ENCODE data around the gene ZNF205. TPM values are rescaled to one million over a fixed set of nuclear protein-coding genes. Genes with fewer than 3 reads are reported as not detected.

Gene ZNF205
- total RNA-seq, 2 donors from 2014 or later: 10.5 to 12.4 TPM

GRCh38 chr16:3099395-3099731 is 13.0 kb upstream of the ZNF205 start:
- Histone ChIP-seq H3K4me1 (peaks cover 0 to 26% of the 10 kb centered on the region in 2 donors), H3K9me3 (no peaks in the 10 kb centered on the region), H3K27me3 (no peaks in the 10 kb centered on the region), H3K36me3 (no peaks in the 10 kb centered on the region), H3K4me3 (no peak overlapping the region), H3K27ac (no peak overlapping the region)
- no peak for TF ChIP-seq CTCF (IDR thresholded peaks at IDR 0.05)
- no peak for DNase-seq (ENCODE audit: low spot score)

- Histone ChIP-seq H3K4me1 (peaks cover 0 to 26% of the 10 kb centered on the region in 2 donors), H3K9me3 (no peaks in the 10 kb centered on the region), H3K4me3 (peak overlapping the region in 1 of 2 donors; percentile 31), H3K27ac (no peak overlapping the region), H3K27me3 (no peaks in the 10 kb centered on the region), H3K36me3 (no peaks in the 10 kb centered on the region)
- TF ChIP-seq CTCF (IDR thresholded peaks at IDR 0.05): no peak
- DNase-seq (ENCODE audit: low spot score): peak; percentile 87
Observed at GRCh38 chr16:3099732-3100499, 12.5 kb upstream of the ZNF205 start.

- no peak overlapping the region for H3K4me3 ChIP-seq
- no peaks in the 10 kb centered on the region for H3K36me3 ChIP-seq
- H3K9me3 ChIP-seq: no peaks in the 10 kb centered on the region
- H3K27me3 ChIP-seq: no peaks in the 10 kb centered on the region
- TF ChIP-seq CTCF (IDR thresholded peaks at IDR 0.05): peak in 1 of 2 donors; percentile 58
- H3K4me1 ChIP-seq: peaks cover 0 to 33% of the 10 kb centered on the region in 2 donors
- H3K27ac ChIP-seq: peak overlapping the region; percentile 12 to 13
- no peak for DNase-seq (ENCODE audit: low spot score)
Observed at GRCh38 chr16:3101018-3101840, 11.2 kb upstream of the ZNF205 start.

GRCh38 chr16:3101841-3102470 is 10.4 kb upstream of the ZNF205 start:
- Histone ChIP-seq H3K27me3 (no peaks in the 10 kb centered on the region), H3K4me1 (peaks cover 0 to 38% of the 10 kb centered on the region in 2 donors), H3K4me3 (no peak overlapping the region), H3K27ac (peak overlapping the region; percentile 12 to 13), H3K9me3 (no peaks in the 10 kb centered on the region), H3K36me3 (no peaks in the 10 kb centered on the region)
- no peak for DNase-seq (ENCODE audit: low spot score)
- TF ChIP-seq CTCF (IDR thresholded peaks at IDR 0.05): no peak

- peak in 1 of 2 donors; percentile 21 for TF ChIP-seq CTCF (IDR thresholded peaks at IDR 0.05)
- H3K27me3 ChIP-seq: no peaks in the 10 kb centered on the region
- no peaks in the 10 kb centered on the region for H3K9me3 ChIP-seq
- peak overlapping the region; percentile 75 to 84 for H3K27ac ChIP-seq
- H3K36me3 ChIP-seq: no peaks in the 10 kb centered on the region
- peak; percentile 91 for DNase-seq (ENCODE audit: low spot score)
- H3K4me1 ChIP-seq: peaks cover 0 to 20% of the 10 kb centered on the region in 2 donors
- H3K4me3 ChIP-seq: peak overlapping the region; percentile 54 to 72
Observed at GRCh38 chr16:3106205-3106928, 6.0 kb upstream of the ZNF205 start.

Measured in right atrium auricular region (tissue), 2 donors.